HEK293T (cell line): ENCODE measurements around the gene ANTXR2.

Experiments
- ARNT ChIP-seq: fragments of 450-650 bp; IDR thresholded peaks from 2 replicates; pipeline ENCODE4 v1.6.1; 2017; ENCODE audit warnings: mild to moderate bottlenecking
- BHLHE40 ChIP-seq: fragments of 450-650 bp; IDR thresholded peaks from 2 replicates; pipeline ENCODE4 v1.6.1; 2016; ENCODE audit warnings: mild to moderate bottlenecking, moderate library complexity, borderline replicate concordance
- ELF4 ChIP-seq: fragments of 450-650 bp; IDR thresholded peaks from 2 replicates; pipeline ENCODE4 v1.6.1; 2017; ENCODE audit warnings: antibody characterized with exemption
- FOXA1 ChIP-seq: fragments of 450-650 bp; IDR thresholded peaks from 2 replicates; pipeline ENCODE4 v1.6.1; 2016; ENCODE audit warnings: mild to moderate bottlenecking
- FOXK2 ChIP-seq: fragments of 450-650 bp; IDR thresholded peaks from 2 replicates; pipeline ENCODE4 v1.6.1; 2016; ENCODE audit warnings: mild to moderate bottlenecking
- FOXM1 ChIP-seq: fragments of 450-650 bp; IDR thresholded peaks from 2 replicates; pipeline ENCODE4 v1.6.1; 2017; ENCODE audit warnings: mild to moderate bottlenecking, borderline replicate concordance
- HDGF ChIP-seq: fragments of 450-650 bp; IDR thresholded peaks from 2 replicates; pipeline ENCODE4 v1.6.1; 2017; ENCODE audit warnings: antibody characterized with exemption, borderline replicate concordance
- L3MBTL2 ChIP-seq: fragments of 450-650 bp; conservative IDR thresholded peaks from 2 replicates; pipeline ENCODE4 v1.6.1; 2016; ENCODE audit warnings: mild to moderate bottlenecking
- SP1 ChIP-seq: fragments of 450-650 bp; IDR thresholded peaks from 2 replicates; pipeline ENCODE4 v1.6.1; 2017
- SUZ12 ChIP-seq: fragments of 450-650 bp; IDR thresholded peaks from 2 replicates; pipeline ENCODE4 v1.6.1; 2016; ENCODE audit warnings: mild to moderate bottlenecking
- TARDBP ChIP-seq: fragments of 450-650 bp; IDR thresholded peaks from 2 replicates; pipeline ENCODE4 v1.6.1; 2016
- ZNF384 ChIP-seq: fragments of 450-650 bp; IDR thresholded peaks from 2 replicates; pipeline ENCODE4 v1.6.1; 2016
- TF ChIP-seq, protein P1 (sequence below): fragments of 450-650 bp; IDR thresholded peaks from 2 replicates; pipeline ENCODE4 v1.6.1; 2016

DNA sequence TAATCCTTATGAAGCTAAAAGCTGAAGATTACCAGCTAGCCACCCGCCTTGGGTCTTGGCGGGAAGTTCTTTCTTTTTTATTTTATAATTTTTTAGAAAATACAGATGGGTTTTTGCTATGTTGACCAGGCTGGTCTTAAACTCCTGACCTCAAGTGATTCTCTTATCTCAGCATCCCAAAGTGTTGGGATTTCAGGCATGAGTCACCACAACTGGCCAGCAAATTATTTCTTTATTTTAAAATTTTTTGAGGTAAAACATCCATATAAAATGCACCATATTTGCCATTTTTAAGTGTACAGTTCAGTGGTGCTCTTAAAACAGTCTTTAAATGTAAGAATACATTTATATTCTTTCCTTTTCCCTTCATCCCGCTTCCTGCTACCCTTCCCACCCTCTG, 40.6 kb upstream of the ANTXR2 start:
- TF ChIP-seq ZNF384 (no peak), SP1 (no peak), SUZ12 (no peak), ELF4 (no peak), TARDBP (no peak), HDGF (no peak), BHLHE40 (no peak), ARNT (no peak), FOXK2 (no peak), FOXA1 (no peak), FOXM1 (no peak), L3MBTL2 (no peak)
- TF ChIP-seq, protein P1, sequence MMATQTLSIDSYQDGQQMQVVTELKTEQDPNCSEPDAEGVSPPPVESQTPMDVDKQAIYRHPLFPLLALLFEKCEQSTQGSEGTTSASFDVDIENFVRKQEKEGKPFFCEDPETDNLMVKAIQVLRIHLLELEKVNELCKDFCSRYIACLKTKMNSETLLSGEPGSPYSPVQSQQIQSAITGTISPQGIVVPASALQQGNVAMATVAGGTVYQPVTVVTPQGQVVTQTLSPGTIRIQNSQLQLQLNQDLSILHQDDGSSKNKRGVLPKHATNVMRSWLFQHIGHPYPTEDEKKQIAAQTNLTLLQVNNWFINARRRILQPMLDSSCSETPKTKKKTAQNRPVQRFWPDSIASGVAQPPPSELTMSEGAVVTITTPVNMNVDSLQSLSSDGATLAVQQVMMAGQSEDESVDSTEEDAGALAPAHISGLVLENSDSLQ: no peak
